GM10266 (cell line): ENCODE measurements around the gene TMEM139.

Experiments used
- DNase-seq: peaks from one replicate; pipeline ENCODE4 v3.0.0; 2012; ENCODE audit errors: extremely low spot score
- CTCF ChIP-seq: IDR thresholded peaks from 2 replicates; pipeline ENCODE4 v1.5.1; 2012; ENCODE audit warnings: mild to moderate bottlenecking, low read depth; ENCODE audit not compliant: control insufficient read depth, insufficient read depth; ENCODE audit errors: missing control alignments

TMEM139 gene

GRCh38 chr7:143299346-143299745, 14.6 kb downstream of the TMEM139 start:
- no peak for DNase-seq
- TF ChIP-seq CTCF = no peak

- no peak for DNase-seq
- TF ChIP-seq CTCF = peak; percentile 55
These were observed 15.1 kb downstream of the TMEM139 start for GRCh38 chr7:143299840-143300239.

DNA sequence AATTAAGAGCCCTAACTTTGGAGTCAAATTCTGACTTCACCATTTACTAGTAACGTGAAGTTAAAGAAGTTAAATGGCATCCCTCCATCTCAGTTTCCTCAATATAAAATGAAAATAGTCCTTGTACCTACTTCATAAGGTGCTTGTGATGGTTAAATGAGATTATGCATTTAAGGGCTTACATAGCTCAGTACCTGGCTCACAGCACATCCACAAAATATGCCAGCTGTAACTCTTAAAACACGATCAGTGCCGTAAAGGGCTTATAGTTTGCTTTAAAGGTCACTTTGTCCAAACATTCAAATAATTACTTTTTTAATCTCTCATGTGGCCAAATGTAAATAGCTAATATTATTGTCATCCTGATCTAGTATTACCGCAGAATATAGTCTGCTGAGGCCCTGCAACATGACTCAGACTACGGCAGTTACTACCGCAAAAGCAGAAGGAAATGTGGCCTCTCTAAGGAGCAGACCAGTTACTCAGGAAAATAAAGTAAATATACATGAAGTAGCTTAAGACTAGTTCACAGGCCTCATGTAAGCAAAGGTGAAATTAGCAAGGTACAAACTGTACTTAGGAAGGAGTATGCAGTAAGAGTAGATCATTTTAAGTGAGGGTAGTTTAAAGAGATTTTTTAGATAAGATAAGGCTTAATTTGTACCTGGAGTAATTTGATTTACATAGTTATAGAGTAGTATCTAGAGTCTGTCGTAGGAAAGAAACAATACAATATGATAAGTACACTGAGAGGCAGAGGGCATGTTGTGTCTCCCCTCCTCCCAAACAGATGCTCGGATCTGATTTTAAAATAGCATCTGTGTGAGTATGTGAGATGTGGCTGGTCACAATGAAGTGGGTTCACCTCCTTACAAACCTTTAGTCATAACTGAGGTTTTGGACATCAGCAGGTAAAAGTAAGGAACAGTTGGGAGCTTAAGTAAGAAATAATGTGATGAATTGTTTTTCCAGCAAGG, 16.5 kb downstream of the TMEM139 start:
- no peak for TF ChIP-seq CTCF
- no peak for DNase-seq

GRCh38 chr7:143303733-143304132, 19.0 kb downstream of the TMEM139 start:
- no peak for DNase-seq
- TF ChIP-seq CTCF = no peak

GRCh38 chr7:143304938-143305337, 20.2 kb downstream of the TMEM139 start:
- no peak for DNase-seq
- TF ChIP-seq CTCF = no peak

DNA sequence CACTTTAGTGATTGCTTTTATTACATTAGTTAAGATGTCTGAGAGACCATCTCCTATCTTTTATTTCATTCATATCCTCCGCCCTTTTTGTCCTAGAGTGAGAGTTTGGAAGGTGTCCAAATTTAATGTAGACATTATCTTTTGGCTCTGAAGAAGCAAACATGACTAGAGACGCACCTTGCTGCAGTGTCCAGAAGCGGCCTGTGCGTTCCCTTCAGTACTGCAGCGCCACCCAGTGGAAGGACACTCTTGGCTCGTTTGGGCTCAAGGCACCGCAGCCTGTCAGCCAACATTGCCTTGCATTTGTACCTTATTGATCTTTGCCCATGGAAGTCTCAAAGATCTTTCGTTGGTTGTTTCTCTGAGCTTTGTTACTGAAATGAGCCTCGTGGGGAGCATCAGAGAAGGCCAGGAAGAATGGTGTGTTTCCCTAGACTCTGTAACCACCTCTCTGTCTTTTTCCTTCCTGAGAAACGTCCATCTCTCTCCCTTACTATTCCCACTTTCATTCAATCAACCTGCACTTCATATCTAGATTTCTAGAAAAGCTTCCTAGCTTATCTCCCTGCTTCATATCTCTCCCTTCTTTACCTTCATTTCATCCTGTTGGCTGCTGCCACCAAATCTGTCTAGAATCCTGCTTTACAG, 20.8 kb downstream of the TMEM139 start:
- TF ChIP-seq CTCF = peak; percentile 46
- DNase-seq = no peak

GRCh38 chr7:143308632-143309031, 23.9 kb downstream of the TMEM139 start:
- no peak for TF ChIP-seq CTCF
- DNase-seq = no peak
